ENCODE results near the gene MPV17.

Gene MPV17

DNA sequence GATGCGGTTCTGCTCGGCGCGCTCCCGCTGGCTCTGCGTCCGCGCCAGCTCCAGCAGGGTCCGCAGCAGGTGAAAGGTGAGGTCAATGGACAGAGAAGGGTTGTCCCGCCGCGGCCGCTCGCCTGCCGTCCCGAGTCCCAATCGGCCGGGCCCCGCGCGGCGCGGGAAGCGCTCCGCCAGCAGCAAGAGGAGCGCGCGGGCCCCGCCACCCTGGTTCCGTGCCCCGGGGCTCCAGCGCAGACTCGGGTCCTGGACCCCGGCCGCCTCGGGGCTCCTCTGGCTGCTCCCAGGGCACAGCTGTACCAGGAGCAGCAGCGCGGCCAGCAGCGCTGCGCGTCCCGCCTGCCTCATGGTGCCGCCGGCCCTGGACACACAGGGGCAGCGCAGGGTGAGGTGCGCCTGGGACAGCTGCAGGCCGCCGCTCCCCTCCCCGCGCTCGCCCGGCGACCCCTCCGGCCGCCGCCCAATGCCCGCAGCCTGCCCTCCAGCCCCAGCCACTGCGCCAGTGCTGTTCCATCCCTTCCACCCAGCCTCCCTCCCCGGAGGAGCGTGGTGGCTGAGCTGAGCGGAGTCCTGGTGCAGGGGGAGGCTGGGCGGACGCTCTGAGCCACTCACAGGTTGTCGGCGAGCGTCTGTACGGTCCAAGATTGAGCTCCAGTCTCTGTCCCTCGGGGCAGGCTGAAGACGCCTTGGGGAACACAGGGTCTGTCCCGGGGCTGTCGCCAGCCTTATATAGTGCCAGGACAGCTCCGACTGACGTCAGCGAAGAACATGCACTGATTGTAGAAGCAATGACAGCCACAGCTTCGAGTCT, 15.1 kb downstream of the MPV17 start:
- TF ChIP-seq, protein P1, sequence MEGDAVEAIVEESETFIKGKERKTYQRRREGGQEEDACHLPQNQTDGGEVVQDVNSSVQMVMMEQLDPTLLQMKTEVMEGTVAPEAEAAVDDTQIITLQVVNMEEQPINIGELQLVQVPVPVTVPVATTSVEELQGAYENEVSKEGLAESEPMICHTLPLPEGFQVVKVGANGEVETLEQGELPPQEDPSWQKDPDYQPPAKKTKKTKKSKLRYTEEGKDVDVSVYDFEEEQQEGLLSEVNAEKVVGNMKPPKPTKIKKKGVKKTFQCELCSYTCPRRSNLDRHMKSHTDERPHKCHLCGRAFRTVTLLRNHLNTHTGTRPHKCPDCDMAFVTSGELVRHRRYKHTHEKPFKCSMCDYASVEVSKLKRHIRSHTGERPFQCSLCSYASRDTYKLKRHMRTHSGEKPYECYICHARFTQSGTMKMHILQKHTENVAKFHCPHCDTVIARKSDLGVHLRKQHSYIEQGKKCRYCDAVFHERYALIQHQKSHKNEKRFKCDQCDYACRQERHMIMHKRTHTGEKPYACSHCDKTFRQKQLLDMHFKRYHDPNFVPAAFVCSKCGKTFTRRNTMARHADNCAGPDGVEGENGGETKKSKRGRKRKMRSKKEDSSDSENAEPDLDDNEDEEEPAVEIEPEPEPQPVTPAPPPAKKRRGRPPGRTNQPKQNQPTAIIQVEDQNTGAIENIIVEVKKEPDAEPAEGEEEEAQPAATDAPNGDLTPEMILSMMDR (IDR thresholded peaks at IDR 0.05; ENCODE audit: poor library complexity, severe bottlenecking), result no peak
- Histone ChIP-seq H3K4me1 (ENCODE audit: insufficient read depth, poor library complexity, severe bottlenecking) (no peaks in the 10 kb centered on the region), H3K27me3 (ENCODE audit: insufficient read depth, poor library complexity, severe bottlenecking) (peaks cover 46% of the 10 kb centered on the region), H3K4me3 (ENCODE audit: severe bottlenecking) (no peak overlapping the region), H3K9me3 (ENCODE audit: severe bottlenecking) (no peaks in the 10 kb centered on the region), H3K27ac (ENCODE audit: poor library complexity, severe bottlenecking) (no peak overlapping the region), H3K36me3 (ENCODE audit: low read depth) (no peaks in the 10 kb centered on the region)
- DNase-seq (ENCODE audit: low spot score) (no peak), ATAC-seq (ENCODE audit: low read depth) (peak; percentile 55)

DNA sequence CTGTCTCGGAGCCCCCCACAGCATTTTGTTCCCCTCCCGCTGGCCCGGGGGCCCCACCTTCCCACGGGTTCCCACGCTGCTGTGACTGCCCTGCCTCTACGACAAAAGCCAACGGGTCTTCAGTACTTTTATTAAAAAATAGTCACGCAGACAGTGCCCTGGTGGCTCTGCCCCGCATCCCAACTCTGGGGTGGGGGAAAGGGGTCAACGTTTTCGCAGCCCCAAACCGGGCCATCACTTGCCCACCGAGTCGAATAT, 15.7 kb downstream of the MPV17 start:
- Histone ChIP-seq H3K4me1 (ENCODE audit: insufficient read depth, poor library complexity, severe bottlenecking) (no peaks in the 10 kb centered on the region), H3K36me3 (ENCODE audit: low read depth) (no peaks in the 10 kb centered on the region), H3K9me3 (ENCODE audit: severe bottlenecking) (no peaks in the 10 kb centered on the region), H3K27me3 (ENCODE audit: insufficient read depth, poor library complexity, severe bottlenecking) (peaks cover 46% of the 10 kb centered on the region), H3K4me3 (ENCODE audit: severe bottlenecking) (no peak overlapping the region), H3K27ac (ENCODE audit: poor library complexity, severe bottlenecking) (no peak overlapping the region)
- ATAC-seq (ENCODE audit: low read depth) (no peak), DNase-seq (ENCODE audit: low spot score) (no peak)
- TF ChIP-seq, protein P1 (IDR thresholded peaks at IDR 0.05; ENCODE audit: poor library complexity, severe bottlenecking), result no peak

DNA sequence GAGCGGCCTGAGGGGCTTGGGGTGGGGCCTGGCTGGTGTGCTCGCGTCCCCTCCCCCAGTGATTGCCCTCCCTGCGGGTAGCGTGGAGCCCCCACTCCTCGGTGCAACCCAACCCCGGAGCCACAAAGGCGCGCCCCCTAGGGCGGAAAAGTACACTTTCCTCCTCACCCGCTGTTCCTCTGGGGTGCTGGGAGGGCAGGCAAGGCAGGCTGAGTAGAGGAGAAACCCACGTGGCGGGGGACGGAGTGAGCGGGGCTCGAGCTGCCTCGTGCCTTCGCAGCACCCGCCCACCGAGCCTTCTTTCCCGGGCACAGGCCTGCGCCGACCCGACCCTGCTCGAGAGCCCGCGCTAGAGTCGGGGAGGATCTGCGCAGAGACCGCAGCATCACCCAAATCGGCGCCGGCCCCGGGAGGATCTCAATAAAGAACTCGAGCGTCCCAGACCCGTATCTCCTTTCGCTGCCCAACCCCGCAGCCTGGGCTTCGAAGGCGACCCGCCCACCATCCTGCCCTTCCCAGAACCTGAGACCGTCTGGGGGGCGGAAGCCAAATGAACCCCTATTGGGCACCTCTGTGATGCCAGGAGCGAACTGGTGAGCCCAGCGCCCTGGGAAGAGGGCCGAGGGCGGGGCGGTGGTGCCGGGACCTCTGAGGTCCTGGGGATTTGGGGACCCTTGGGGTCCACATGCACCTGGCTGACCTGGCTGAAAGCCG, 16.2 kb downstream of the MPV17 start:
- H3K4me3 ChIP-seq (ENCODE audit: severe bottlenecking), result no peak overlapping the region
- TF ChIP-seq, protein P1 (IDR thresholded peaks at IDR 0.05; ENCODE audit: poor library complexity, severe bottlenecking), result no peak
- H3K27me3 ChIP-seq (ENCODE audit: insufficient read depth, poor library complexity, severe bottlenecking), result peaks cover 46% of the 10 kb centered on the region
- H3K9me3 ChIP-seq (ENCODE audit: severe bottlenecking), result no peaks in the 10 kb centered on the region
- H3K36me3 ChIP-seq (ENCODE audit: low read depth), result no peaks in the 10 kb centered on the region
- no peak overlapping the region for H3K27ac ChIP-seq (ENCODE audit: poor library complexity, severe bottlenecking)
- no peaks in the 10 kb centered on the region for H3K4me1 ChIP-seq (ENCODE audit: insufficient read depth, poor library complexity, severe bottlenecking)
- peak; percentile 18; the same call in 1 of the 3 replicates for ATAC-seq (ENCODE audit: low read depth)
- peak; percentile 62 for DNase-seq (ENCODE audit: low spot score)

DNA sequence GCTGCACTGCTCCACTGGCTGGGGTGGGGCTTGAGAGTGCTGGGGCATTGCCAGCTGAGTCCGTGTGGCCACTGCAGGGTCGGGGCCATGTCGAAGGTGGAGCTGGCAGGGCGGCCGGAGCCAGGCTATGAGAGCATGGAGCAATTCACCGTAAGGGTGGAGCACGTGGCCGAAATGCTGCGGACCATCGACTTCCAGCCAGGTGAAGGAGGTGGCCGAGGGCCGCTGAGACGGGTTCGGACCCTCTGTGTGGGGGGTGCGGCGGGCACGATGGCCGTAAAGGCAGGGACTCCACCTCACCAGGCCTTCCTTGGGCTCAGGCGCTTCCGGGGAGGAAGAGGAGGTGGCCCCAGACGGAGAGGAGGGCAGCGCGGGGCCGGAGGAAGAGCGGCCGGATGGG, 16.8 kb downstream of the MPV17 start:
- H3K27ac ChIP-seq (ENCODE audit: poor library complexity, severe bottlenecking), result no peak overlapping the region
- no peaks in the 10 kb centered on the region for H3K9me3 ChIP-seq (ENCODE audit: severe bottlenecking)
- no peaks in the 10 kb centered on the region for H3K4me1 ChIP-seq (ENCODE audit: insufficient read depth, poor library complexity, severe bottlenecking)
- no peak overlapping the region for H3K4me3 ChIP-seq (ENCODE audit: severe bottlenecking)
- TF ChIP-seq, protein P1 (IDR thresholded peaks at IDR 0.05; ENCODE audit: poor library complexity, severe bottlenecking), result no peak
- peak; percentile 64 for DNase-seq (ENCODE audit: low spot score)
- peaks cover 46% of the 10 kb centered on the region for H3K27me3 ChIP-seq (ENCODE audit: insufficient read depth, poor library complexity, severe bottlenecking)
- H3K36me3 ChIP-seq (ENCODE audit: low read depth), result no peaks in the 10 kb centered on the region
- no peak for ATAC-seq (ENCODE audit: low read depth)

DNA sequence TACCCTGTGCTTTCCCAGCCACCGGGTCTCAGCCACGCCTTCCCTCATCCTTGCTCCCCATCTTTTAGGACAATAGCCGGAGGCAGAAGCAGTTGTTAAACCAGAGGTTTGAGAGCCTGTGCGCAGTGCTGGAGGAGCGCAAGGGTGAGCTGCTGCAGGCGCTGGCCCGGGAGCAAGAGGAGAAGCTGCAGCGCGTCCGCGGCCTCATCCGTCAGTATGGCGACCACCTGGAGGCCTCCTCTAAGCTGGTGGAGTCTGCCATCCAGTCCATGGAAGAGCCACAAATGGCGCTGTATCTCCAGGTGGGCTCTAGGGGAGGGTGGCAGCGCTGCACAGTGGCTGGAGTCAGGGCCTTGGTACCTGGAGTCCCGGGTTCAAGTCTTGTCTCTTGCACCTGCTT, 17.4 kb downstream of the MPV17 start:
- no peaks in the 10 kb centered on the region for H3K4me1 ChIP-seq (ENCODE audit: insufficient read depth, poor library complexity, severe bottlenecking)
- peaks cover 46% of the 10 kb centered on the region for H3K27me3 ChIP-seq (ENCODE audit: insufficient read depth, poor library complexity, severe bottlenecking)
- H3K9me3 ChIP-seq (ENCODE audit: severe bottlenecking), result no peaks in the 10 kb centered on the region
- ATAC-seq (ENCODE audit: low read depth) (no peak), DNase-seq (ENCODE audit: low spot score) (no peak)
- no peak overlapping the region for H3K27ac ChIP-seq (ENCODE audit: poor library complexity, severe bottlenecking)
- no peak overlapping the region for H3K4me3 ChIP-seq (ENCODE audit: severe bottlenecking)
- no peaks in the 10 kb centered on the region for H3K36me3 ChIP-seq (ENCODE audit: low read depth)
- TF ChIP-seq, protein P1 (IDR thresholded peaks at IDR 0.05; ENCODE audit: poor library complexity, severe bottlenecking), result no peak
